K562 (cell line): Measurements from ENCODE around the gene CD164L2. TPM values are rescaled to one million over a fixed set of nuclear protein-coding genes. Genes with fewer than 3 reads are reported as not detected.

ENCODE experiments used
- ARID4B ChIP-seq: sonication (generic); formaldehyde crosslinking; IDR thresholded peaks from 2 replicates; pipeline ENCODE4 v1.8.0; 2022; ENCODE audit warnings: mild to moderate bottlenecking, missing genetic modification reagents
- ATF1 ChIP-seq, 2 experiments: fragments of 450-650 bp in 1 of 2; IDR thresholded peaks; 2 replicates each; pipeline ENCODE4 v1.6.1; 2016; ENCODE audit warnings: missing compliant biosample characterization in 1 of 2, missing genetic modification characterization in 1 of 2
- CHD1 ChIP-seq: fragments of 200-600 bp; sonication (generic); IDR thresholded peaks from one replicate; pipeline ENCODE4 v1.6.1; 2012; ENCODE audit warnings: mild to moderate bottlenecking, moderate library complexity, low read length, inconsistent platforms
- ETV6 ChIP-seq, 3 experiments: fragments of 150-350 bp in 1 of 3; sonication (generic) in 1 of 3; formaldehyde crosslinking in 1 of 3; IDR thresholded peaks; 2 replicates each; pipeline versions ENCODE4 v1.6.1 to v1.8.0; 2014 to 2022; ENCODE audit warnings: borderline replicate concordance in 2 of 3, low read depth in 2 of 3, antibody characterized with exemption in 1 of 3, low read length in 1 of 3, mild to moderate bottlenecking in 1 of 3, missing genetic modification reagents in 1 of 3
- FOXJ3 ChIP-seq: sonication (generic); formaldehyde crosslinking; IDR thresholded peaks from 2 replicates; pipeline ENCODE4 v1.4.0; 2020; ENCODE audit warnings: mild to moderate bottlenecking, missing genetic modification reagents
- GABPB2 ChIP-seq: fragments of 250-450 bp; sonication (Bioruptor Pico); conservative IDR thresholded peaks from 2 replicates; pipeline ENCODE4 v1.5.1; 2021; ENCODE audit warnings: mild to moderate bottlenecking
- NR2C1 ChIP-seq, 2 experiments: fragments of 450-650 bp; IDR thresholded peaks; 2 replicates each; pipeline ENCODE4 v1.6.1; 2017; ENCODE audit warnings: mild to moderate bottlenecking in 2 of 2, antibody characterized with exemption in 1 of 2, inconsistent platforms in 1 of 2, missing compliant biosample characterization in 1 of 2, missing genetic modification characterization in 1 of 2
- NUFIP1 ChIP-seq: fragments of 450-650 bp; IDR thresholded peaks from 2 replicates; pipeline ENCODE4 v1.6.1; 2018; ENCODE audit not compliant: partially characterized antibody
- SNRNP70 ChIP-seq: fragments of 200-400 bp; formaldehyde crosslinking; optimal IDR thresholded peaks from 2 replicates; pipeline ENCODE3; 2017; ENCODE audit warnings: low read depth, low read length
- TCFL5 ChIP-seq: fragments of 250-450 bp; sonication (Bioruptor Pico); conservative IDR thresholded peaks from 2 replicates; pipeline ENCODE4 v1.6.1; 2021; ENCODE audit warnings: mild to moderate bottlenecking, moderate library complexity, matching md5 sums
- UBTF ChIP-seq, 2 experiments: IDR thresholded peaks; 2 replicates each; pipeline ENCODE4 v1.6.1; 2012; ENCODE audit warnings: improper control_type of control experiment in 2 of 2, low read depth in 2 of 2, low read length in 2 of 2, borderline replicate concordance in 1 of 2
- ZFX ChIP-seq: sonication (generic); formaldehyde crosslinking; IDR thresholded peaks from 2 replicates; pipeline ENCODE4 v1.8.0; 2022; ENCODE audit warnings: mild to moderate bottlenecking, missing genetic modification reagents, moderate library complexity
- ZKSCAN3 ChIP-seq: fragments of 250-450 bp; sonication (Bioruptor Pico); IDR thresholded peaks from 2 replicates; pipeline ENCODE4 v1.4.0; 2020
- ZNF184 ChIP-seq: sonication (generic); formaldehyde crosslinking; IDR thresholded peaks from 2 replicates; pipeline ENCODE4 v1.5.0; 2020; ENCODE audit warnings: missing genetic modification reagents
- ZNF217 ChIP-seq: sonication (generic); formaldehyde crosslinking; IDR thresholded peaks from 2 replicates; pipeline ENCODE4 v1.8.0; 2022; ENCODE audit warnings: mild to moderate bottlenecking, missing genetic modification reagents
- polyA plus RNA-seq, 8 experiments: library from polyadenylated mRNA; depleted of rRNA in 4 of 8; stranded (reverse) in 5 of 8; unstranded in 3 of 8; fragments of >200 nt; fragmentation: Nextera tagmentation in 2 of 8; fragmentation: Illumina TruSeq in 1 of 8; extraction: Ambion mirVana in 2 of 8; extraction: Trizol in 1 of 8; gene quantifications; 2 replicates each; pipeline versions ENCODE4 v1.2.1 to v1.2.3, GENCODE V29; 2011 to 2014; ENCODE audit warnings: inconsistent platforms in 1 of 8, missing spikeins in 1 of 8
- total RNA-seq, 7 experiments: library from RNA; depleted of rRNA in 6 of 7; stranded (reverse); fragments of >200 nt in 6 of 7; fragmentation: Illumina TruSeq in 2 of 7; extraction: Trizol in 2 of 7; gene quantifications; 2 replicates each; pipeline versions ENCODE4 v1.2.1 to v1.2.3, GENCODE V29; 2011 to 2021; ENCODE audit warnings: low replicate concordance in 1 of 7
- TF ChIP-seq, protein P1 (sequence below): fragments of 450-650 bp; IDR thresholded peaks from 2 replicates; pipeline ENCODE4 v1.6.1; 2018; ENCODE audit not compliant: partially characterized antibody

The CD164L2 gene
- total and polyA plus RNA-seq, 9 of the 15 experiments (the other 6 are each of a cell fraction or from before 2014, with no cell fraction given), result 0.08 to 0.92 (median 0.38) TPM; not detected in 1

DNA sequence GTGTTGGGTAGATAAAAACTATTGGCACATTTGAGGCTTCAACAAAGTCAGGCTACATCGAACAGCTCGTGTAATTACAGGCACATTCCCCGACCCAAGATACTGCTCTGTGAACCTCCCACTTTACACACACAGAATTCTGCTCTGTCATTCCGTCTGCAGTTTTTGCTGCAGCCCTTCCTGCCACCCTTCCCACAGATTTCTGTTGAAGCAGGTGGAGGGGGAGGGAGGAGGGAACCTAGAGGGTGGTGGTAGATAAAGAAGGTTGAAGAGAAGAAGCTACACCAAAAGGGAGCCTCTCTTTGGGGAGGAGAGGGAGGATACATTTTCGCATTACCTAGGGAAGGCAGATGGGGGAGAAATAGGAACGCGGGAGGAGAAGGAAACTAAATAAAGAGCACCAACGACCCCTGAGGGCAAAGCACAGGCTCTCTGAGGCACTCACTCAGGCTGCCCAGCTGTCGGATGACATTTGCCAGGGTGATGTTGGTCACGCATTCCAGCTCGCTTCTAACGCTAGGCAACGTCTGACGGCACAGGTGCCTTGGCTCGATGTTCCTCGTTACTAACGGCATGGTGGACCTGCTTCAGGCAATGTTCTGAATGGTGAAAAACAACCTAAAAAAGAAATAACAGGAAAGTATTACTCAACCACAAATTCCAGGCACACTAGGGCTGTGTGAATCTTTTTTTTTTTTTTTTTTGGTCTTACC lies 45.3 kb upstream of the CD164L2 start (continued):
- no peak for TF ChIP-seq ATF1 (CRISPR knock-in tag; IDR thresholded peaks at IDR 0.05)
- TF ChIP-seq ATF1 (tag; IDR thresholded peaks at IDR 0.05), result no peak
- TF ChIP-seq CHD1, result peak; percentile 63
- no peak for TF ChIP-seq ZKSCAN3
- TF ChIP-seq NUFIP1, result no peak
- no peak for TF ChIP-seq ZFX (CRISPR knock-in tag)
- no peak for TF ChIP-seq ZNF184 (CRISPR knock-in tag)
- TF ChIP-seq GABPB2, result no peak
- TF ChIP-seq FOXJ3 (CRISPR knock-in tag), result no peak
- no peak for TF ChIP-seq ARID4B (CRISPR knock-in tag)
- no peak for TF ChIP-seq NR2C1 (IDR thresholded peaks at IDR 0.05)
- TF ChIP-seq NR2C1 (tag; IDR thresholded peaks at IDR 0.05), result no peak
- peak in 1 of 2 experiments; percentile 69; a peak in 1 of 4 replicates for TF ChIP-seq UBTF (IDR thresholded peaks at IDR 0.05; ENCODE audit: borderline replicate concordance in 1 of 2, low read depth in 2 of 2, low read length in 2 of 2)
- no peak for TF ChIP-seq SNRNP70
- TF ChIP-seq, protein P1, sequence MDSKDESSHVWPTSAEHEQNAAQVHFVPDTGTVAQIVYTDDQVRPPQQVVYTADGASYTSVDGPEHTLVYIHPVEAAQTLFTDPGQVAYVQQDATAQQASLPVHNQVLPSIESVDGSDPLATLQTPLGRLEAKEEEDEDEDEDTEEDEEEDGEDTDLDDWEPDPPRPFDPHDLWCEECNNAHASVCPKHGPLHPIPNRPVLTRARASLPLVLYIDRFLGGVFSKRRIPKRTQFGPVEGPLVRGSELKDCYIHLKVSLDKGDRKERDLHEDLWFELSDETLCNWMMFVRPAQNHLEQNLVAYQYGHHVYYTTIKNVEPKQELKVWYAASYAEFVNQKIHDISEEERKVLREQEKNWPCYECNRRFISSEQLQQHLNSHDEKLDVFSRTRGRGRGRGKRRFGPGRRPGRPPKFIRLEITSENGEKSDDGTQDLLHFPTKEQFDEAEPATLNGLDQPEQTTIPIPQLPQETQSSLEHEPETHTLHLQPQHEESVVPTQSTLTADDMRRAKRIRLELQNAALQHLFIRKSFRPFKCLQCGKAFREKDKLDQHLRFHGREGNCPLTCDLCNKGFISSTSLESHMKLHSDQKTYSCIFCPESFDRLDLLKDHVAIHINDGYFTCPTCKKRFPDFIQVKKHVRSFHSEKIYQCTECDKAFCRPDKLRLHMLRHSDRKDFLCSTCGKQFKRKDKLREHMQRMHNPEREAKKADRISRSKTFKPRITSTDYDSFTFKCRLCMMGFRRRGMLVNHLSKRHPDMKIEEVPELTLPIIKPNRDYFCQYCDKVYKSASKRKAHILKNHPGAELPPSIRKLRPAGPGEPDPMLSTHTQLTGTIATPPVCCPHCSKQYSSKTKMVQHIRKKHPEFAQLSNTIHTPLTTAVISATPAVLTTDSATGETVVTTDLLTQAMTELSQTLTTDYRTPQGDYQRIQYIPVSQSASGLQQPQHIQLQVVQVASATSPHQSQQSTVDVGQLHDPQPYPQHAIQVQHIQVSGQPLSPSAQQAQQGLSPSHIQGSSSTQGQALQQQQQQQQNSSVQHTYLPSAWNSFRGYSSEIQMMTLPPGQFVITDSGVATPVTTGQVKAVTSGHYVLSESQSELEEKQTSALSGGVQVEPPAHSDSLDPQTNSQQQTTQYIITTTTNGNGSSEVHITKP, result peak; percentile 58
- no peak for TF ChIP-seq TCFL5
- TF ChIP-seq ETV6 (IDR thresholded peaks at IDR 0.05; ENCODE audit: borderline replicate concordance in 1 of 2, low read depth in 2 of 2, low read length in 1 of 2), result no peak; a peak in 1 of 4 replicates
- no peak for TF ChIP-seq ETV6 (CRISPR knock-in tag; IDR thresholded peaks at IDR 0.05; ENCODE audit: borderline replicate concordance)
- no peak for TF ChIP-seq ZNF217 (CRISPR knock-in tag)
